GM19397 (cell line): Measurements from ENCODE around the gene DIAPH2.

Experiments used
- ATAC-seq: cut with Tn5 transposase; IDR thresholded peaks from one replicate; pipeline ENCODE4 v1.9.1; 2021; ENCODE audit warnings: mild to moderate bottlenecking, moderate library complexity; ENCODE audit not compliant: unreplicated experiment

The DIAPH2 gene

GRCh38 chrX:96684339-96685209, at the start of gene DIAPH2:
Gene DIAPH2 (plus strand): TSS chrX:96684842.
- peak; percentile 82 for ATAC-seq

GRCh38 chrX:96650023-96650422, 34.6 kb upstream of the DIAPH2 start:
- no peak for ATAC-seq

- ATAC-seq, result no peak
These were observed 28.6 kb upstream of the DIAPH2 start for GRCh38 chrX:96655947-96656623.

GRCh38 chrX:96682516-96682915, 2.1 kb upstream of the DIAPH2 start:
- no peak for ATAC-seq

GRCh38 chrX:96683997-96684338, 674 bp upstream of the DIAPH2 start:
- no peak for ATAC-seq

GRCh38 chrX:96685210-96686099, 813 bp downstream of the DIAPH2 start:
- ATAC-seq, result peak; percentile 31

- no peak for ATAC-seq
These were observed 3.1 kb downstream of the DIAPH2 start for GRCh38 chrX:96687776-96688175.

GRCh38 chrX:96688789-96689188, 4.1 kb downstream of the DIAPH2 start:
- ATAC-seq, result no peak

GRCh38 chrX:96689991-96690390, 5.3 kb downstream of the DIAPH2 start:
- ATAC-seq, result no peak

GRCh38 chrX:96692454-96692853, 7.8 kb downstream of the DIAPH2 start:
- no peak for ATAC-seq

- ATAC-seq, result no peak
These were observed 8.2 kb downstream of the DIAPH2 start for GRCh38 chrX:96692890-96693289.

- no peak for ATAC-seq
These were observed 8.8 kb downstream of the DIAPH2 start for GRCh38 chrX:96693407-96693806.

GRCh38 chrX:96696462-96696861, 11.8 kb downstream of the DIAPH2 start:
- no peak for ATAC-seq

- ATAC-seq, result no peak
These were observed 16.0 kb downstream of the DIAPH2 start for GRCh38 chrX:96700625-96701024.

GRCh38 chrX:96703379-96703778, 18.7 kb downstream of the DIAPH2 start:
- ATAC-seq, result no peak

GRCh38 chrX:96703816-96704215, 19.2 kb downstream of the DIAPH2 start:
- ATAC-seq, result no peak

GRCh38 chrX:96704629-96705028, 20.0 kb downstream of the DIAPH2 start:
- no peak for ATAC-seq

GRCh38 chrX:96705905-96706304, 21.3 kb downstream of the DIAPH2 start:
- ATAC-seq, result no peak

GRCh38 chrX:96707804-96708203, 23.2 kb downstream of the DIAPH2 start:
- ATAC-seq, result no peak

- ATAC-seq, result no peak
These were observed 25.4 kb downstream of the DIAPH2 start for GRCh38 chrX:96710031-96710430.

- no peak for ATAC-seq
These were observed 28.7 kb downstream of the DIAPH2 start for GRCh38 chrX:96713303-96713702.
